Kidney (tissue), 14 donors: ENCODE measurements around the gene IPCEF1. TPM values are rescaled to one million over a fixed set of nuclear protein-coding genes. Genes with fewer than 3 reads are reported as not detected.
"Not testable (repeated sequence)": the region's sequence is repeated elsewhere in the genome, so short reads cannot be mapped to it uniquely, and the experiment has no call there.

ENCODE experiments used
- DNase-seq, 5 donors: peaks; one replicate each; pipeline ENCODE4 v3.0.0-alpha.2; 2013 to 2020
- FAIRE-seq: peaks from 2 replicates; lab custom pipeline; 2012; peaks lifted over from hg19 to GRCh38; lab: Jason Lieb, UNC
- H3K27ac ChIP-seq, 2 donors: one replicate each; pipeline ENCODE4 v1.7.0; 2013; ENCODE audit warnings: low read depth in 2 of 2, low read length in 2 of 2, inconsistent platforms in 1 of 2
- H3K27me3 ChIP-seq: one replicate; pipeline ENCODE4 v1.7.1; 2013; ENCODE audit warnings: low read length, inconsistent platforms; ENCODE audit not compliant: control insufficient read depth, insufficient read depth
- H3K36me3 ChIP-seq, 3 donors: one replicate each; pipeline versions ENCODE4 v1.7.0 to v1.7.1; 2013; ENCODE audit warnings: low read length in 3 of 3, control low read depth in 1 of 3, inconsistent platforms in 1 of 3; ENCODE audit not compliant: insufficient read depth in 3 of 3, control insufficient read depth in 2 of 3
- H3K4me1 ChIP-seq, 3 donors: one replicate each; pipeline versions ENCODE4 v1.7.0 to v1.7.1; 2013; ENCODE audit warnings: low read length in 3 of 3, inconsistent platforms in 1 of 3, low read depth in 1 of 3; ENCODE audit not compliant: control insufficient read depth in 2 of 3, insufficient read depth in 2 of 3
- H3K4me3 ChIP-seq, 3 donors: one replicate each; pipeline versions ENCODE4 v1.7.0 to v1.8.1; 2013; ENCODE audit warnings: low read length in 3 of 3, control low read depth in 1 of 3, inconsistent platforms in 1 of 3
- H3K9ac ChIP-seq, 3 donors: one replicate each; pipeline versions ENCODE4 v1.7.0 to v1.7.1; 2013; ENCODE audit warnings: low read length in 3 of 3, control low read depth in 1 of 3, inconsistent platforms in 1 of 3
- H3K9me3 ChIP-seq, 3 donors: one replicate each; pipeline versions ENCODE4 v1.7.0 to v1.7.1; 2013; ENCODE audit warnings: low read length in 3 of 3, control low read depth in 1 of 3, inconsistent platforms in 1 of 3; ENCODE audit not compliant: control insufficient read depth in 2 of 3, insufficient read depth in 1 of 3
- intact Hi-C: fragments of 100-400 bp; cut with DNase I; formaldehyde crosslinking; loops from one replicate; pipeline ENCODE4 v1.11.1; 2022
- polyA plus RNA-seq: library from polyadenylated mRNA; stranded (reverse); fragments of 350-450 nt; fragmentation: Illumina TruSeq; extraction: RNeasy Lipid Tissue Mini Kit (QIAGEN cat#74804); gene quantifications from one replicate; pipeline ENCODE4 v1.2.3, GENCODE V29; 2014; ENCODE audit warnings: low read depth, low replicate concordance; ENCODE audit not compliant: insufficient read depth
- total RNA-seq: library from RNA; stranded (reverse); fragmentation: NEBNext Ultra II Directional; extraction: Animal tissue kit (Norgen Biotek cat#: 25700); gene quantifications from one replicate; pipeline ENCODE4 v1.2.1, GENCODE V29; 2021
- TF ChIP-seq, protein P1 (sequence below): IDR thresholded peaks from 3 replicates; pipeline ENCODE4 v1.5.1; 2012; ENCODE audit warnings: mild to moderate bottlenecking, moderate library complexity, borderline replicate concordance; ENCODE audit not compliant: insufficient read depth; ENCODE audit errors: extremely low read depth
- donor health status: control.
- donor health status: control.
- donor health status: control.
- donor health status: control.
- donor health status: control.
- donor health status: DM: yes; HTN: yes; CAD: no.
- donor health status: Normal renal cell carcinoma (clear cell type).

IPCEF1 gene
- total and polyA plus RNA-seq, 2 donors from 2014 or later = 2.7 to 25.9 TPM

DNA sequence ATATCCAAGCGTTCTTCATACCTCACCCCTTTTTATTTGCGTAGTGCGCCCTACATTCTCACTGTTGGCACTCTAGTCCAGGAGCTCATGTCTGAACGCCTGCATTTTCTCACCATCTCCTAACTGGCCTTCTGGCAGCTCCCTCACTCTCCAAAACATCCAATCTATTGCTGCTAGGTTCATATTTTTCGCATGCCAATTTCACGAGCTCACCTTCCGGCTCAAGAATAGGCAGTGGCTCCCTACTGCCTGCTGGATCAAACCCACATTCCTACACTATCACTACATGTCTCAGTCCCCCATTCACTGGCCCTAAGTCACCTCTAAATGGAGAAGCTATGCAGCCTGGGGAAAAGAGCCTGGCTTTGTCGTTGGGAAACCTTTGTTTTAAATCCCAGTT lies 115.0 kb downstream of the IPCEF1 start:
- Histone ChIP-seq H3K27me3 (no peaks in the 10 kb centered on the region), H3K4me3 (no peak overlapping the region), H3K4me1 (peaks cover 0 to 9% (median 0%) of the 10 kb centered on the region in 3 donors), H3K27ac (no peak overlapping the region), H3K9ac (no peak overlapping the region), H3K36me3 (no peaks in the 10 kb centered on the region), H3K9me3 (no peaks in the 10 kb centered on the region)
- intact Hi-C loops = no loop called here
- no peak for DNase-seq
- TF ChIP-seq, protein P1, sequence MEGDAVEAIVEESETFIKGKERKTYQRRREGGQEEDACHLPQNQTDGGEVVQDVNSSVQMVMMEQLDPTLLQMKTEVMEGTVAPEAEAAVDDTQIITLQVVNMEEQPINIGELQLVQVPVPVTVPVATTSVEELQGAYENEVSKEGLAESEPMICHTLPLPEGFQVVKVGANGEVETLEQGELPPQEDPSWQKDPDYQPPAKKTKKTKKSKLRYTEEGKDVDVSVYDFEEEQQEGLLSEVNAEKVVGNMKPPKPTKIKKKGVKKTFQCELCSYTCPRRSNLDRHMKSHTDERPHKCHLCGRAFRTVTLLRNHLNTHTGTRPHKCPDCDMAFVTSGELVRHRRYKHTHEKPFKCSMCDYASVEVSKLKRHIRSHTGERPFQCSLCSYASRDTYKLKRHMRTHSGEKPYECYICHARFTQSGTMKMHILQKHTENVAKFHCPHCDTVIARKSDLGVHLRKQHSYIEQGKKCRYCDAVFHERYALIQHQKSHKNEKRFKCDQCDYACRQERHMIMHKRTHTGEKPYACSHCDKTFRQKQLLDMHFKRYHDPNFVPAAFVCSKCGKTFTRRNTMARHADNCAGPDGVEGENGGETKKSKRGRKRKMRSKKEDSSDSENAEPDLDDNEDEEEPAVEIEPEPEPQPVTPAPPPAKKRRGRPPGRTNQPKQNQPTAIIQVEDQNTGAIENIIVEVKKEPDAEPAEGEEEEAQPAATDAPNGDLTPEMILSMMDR = no peak
- FAIRE-seq = no peak

DNA sequence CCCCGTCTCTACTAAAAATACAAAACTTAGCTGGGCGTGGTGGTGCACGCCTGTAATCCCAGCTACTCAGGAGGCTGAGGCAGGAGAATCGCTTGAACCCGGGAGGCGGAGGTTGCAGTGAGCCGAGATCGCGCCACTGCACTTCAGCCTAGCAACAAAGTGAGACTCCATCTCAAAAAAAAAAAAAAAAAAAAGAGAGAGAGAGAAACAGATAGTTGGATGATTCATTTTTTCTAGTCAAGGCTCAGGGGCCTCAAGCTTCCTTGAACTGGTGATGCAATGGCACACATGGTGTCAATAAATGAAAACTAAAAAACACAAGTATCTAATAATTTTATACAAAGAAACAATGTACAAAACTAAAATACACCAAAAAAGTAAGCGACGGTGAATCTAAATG lies 115.5 kb downstream of the IPCEF1 start:
- FAIRE-seq = not testable (repeated sequence)

DNA sequence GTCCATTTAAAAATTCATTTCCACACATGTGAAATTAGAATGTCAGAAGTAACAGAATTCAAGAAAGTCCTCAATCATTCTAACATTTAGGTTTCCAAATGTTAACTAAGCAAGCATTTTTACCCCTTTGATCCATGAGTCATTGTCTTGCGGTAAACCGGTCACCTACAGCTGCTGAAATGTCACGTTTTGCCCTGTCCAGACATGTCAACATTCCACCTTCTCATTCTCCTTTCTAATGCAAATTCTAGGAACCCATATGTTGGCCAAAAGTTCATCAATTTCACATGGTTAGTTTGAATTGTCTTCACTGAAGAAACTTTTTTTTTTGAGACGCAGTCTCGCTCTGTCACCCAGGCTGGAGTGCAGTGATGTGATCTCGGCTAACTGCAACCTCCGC lies 117.2 kb downstream of the IPCEF1 start:
- FAIRE-seq = no peak
- H3K4me1 ChIP-seq = peaks cover 0 to 2% (median 0%) of the 10 kb centered on the region in 3 donors

More for the DNA sequence above, 115.5 kb downstream of the IPCEF1 start:
- H3K36me3 ChIP-seq, intact Hi-C loops, H3K9me3 ChIP-seq, DNase-seq, H3K27me3 ChIP-seq, H3K9ac ChIP-seq, H3K27ac ChIP-seq, H3K4me3 ChIP-seq, H3K4me1 ChIP-seq: not testable (repeated sequence)

DNA sequence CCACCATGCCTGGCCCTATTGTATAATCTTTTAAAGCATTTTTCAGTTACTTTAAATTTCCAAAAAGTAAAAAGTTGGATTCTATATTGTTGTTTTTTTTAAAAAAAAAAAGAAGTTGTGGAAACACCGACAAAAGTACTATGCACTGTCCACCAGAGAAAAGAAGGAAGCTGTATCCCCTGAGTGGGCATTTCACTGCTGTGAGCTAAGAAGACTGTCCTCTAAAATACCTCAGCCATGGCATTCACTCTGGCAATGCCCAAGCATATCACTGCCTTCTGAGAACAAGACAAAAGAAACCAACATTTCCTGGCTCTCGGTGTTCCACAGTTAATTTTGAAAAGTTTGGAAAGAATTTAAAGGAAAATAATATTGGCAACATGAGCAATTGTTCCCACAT lies 117.8 kb downstream of the IPCEF1 start:
- no peak for FAIRE-seq
- no peaks in the 10 kb centered on the region for H3K36me3 ChIP-seq
- no peaks in the 10 kb centered on the region for H3K4me1 ChIP-seq
- no peak overlapping the region for H3K9ac ChIP-seq
- no peak overlapping the region for H3K27ac ChIP-seq
- intact Hi-C loops = no loop called here
- TF ChIP-seq, protein P1 = no peak
- DNase-seq = no peak
- no peak overlapping the region for H3K4me3 ChIP-seq
- H3K27me3 ChIP-seq = no peaks in the 10 kb centered on the region
- H3K9me3 ChIP-seq = no peaks in the 10 kb centered on the region

More for the DNA sequence above, 117.2 kb downstream of the IPCEF1 start:
- Histone ChIP-seq H3K9ac (no peak overlapping the region), H3K36me3 (no peaks in the 10 kb centered on the region), H3K27me3 (no peaks in the 10 kb centered on the region), H3K4me3 (no peak overlapping the region), H3K27ac (no peak overlapping the region), H3K9me3 (no peaks in the 10 kb centered on the region)
- TF ChIP-seq, protein P1 = no peak
- intact Hi-C loops = no loop called here
- DNase-seq = no peak
